B cell (primary cell): ENCODE measurements around the gene CACNA2D2. TPM values are rescaled to one million over a fixed set of nuclear protein-coding genes. Genes with fewer than 3 reads are reported as not detected.

ENCODE experiments used
- ATAC-seq: fragments of 200-7000 bp; cut with Tn5 transposase; one replicate; pipeline ENCODE4 v1.10.0; 2021; ENCODE audit warnings: low read depth, mild to moderate bottlenecking, moderate number of reproducible peaks, moderate library complexity
- CTCF ChIA-PET: fragments of 350-600 bp; sonication (Branson Sonifier 250); formaldehyde crosslinking; loops from one replicate; lab custom pipeline; 2021; ENCODE audit warnings: antibody characterized with exemption, inconsistent platforms; lab: Charles Lee
- POLR2A ChIA-PET: fragments of 350-600 bp; sonication (Branson Sonifier 250); formaldehyde crosslinking; loops from one replicate; lab custom pipeline; 2021; ENCODE audit warnings: antibody characterized with exemption; lab: Charles Lee
- DNase-seq: peaks from one replicate; pipeline ENCODE4 v3.0.0; 2013
- H2AFZ ChIP-seq: 2 replicates; pipeline ENCODE4 v1.6.1; 2012; ENCODE audit warnings: mild to moderate bottlenecking, low read depth, low read length; ENCODE audit not compliant: insufficient read depth, poor library complexity, severe bottlenecking
- H3K27ac ChIP-seq, 2 donors: 1 replicate in 1 of 2; 2 replicates in 1 of 2; pipeline ENCODE4 v1.5.1; 2012 to 2013; ENCODE audit warnings: low read length in 2 of 2, mild to moderate bottlenecking in 2 of 2, moderate library complexity in 1 of 2
- H3K27me3 ChIP-seq, 4 experiments: fragments of 200-600 bp in 1 of 4; sonication (generic) in 1 of 4; replicated peaks in 1 of 4; 1 replicate in 2 of 4; 2 replicates in 2 of 4; pipeline versions ENCODE4 v1.6.1 to v1.7.0; 2013 to 2016; ENCODE audit warnings: low read length in 3 of 4, mild to moderate bottlenecking in 2 of 4, mixed read lengths in 1 of 4, moderate library complexity in 1 of 4; ENCODE audit not compliant: insufficient read depth in 4 of 4, control insufficient read depth in 3 of 4; ENCODE audit errors: control extremely low read depth in 1 of 4
- H3K36me3 ChIP-seq, 2 experiments: replicated peaks in 1 of 2; 1 replicate in 1 of 2; 2 replicates in 1 of 2; pipeline versions ENCODE4 v1.6.1 to v1.7.1; 2013; ENCODE audit warnings: low read length in 1 of 2; ENCODE audit not compliant: insufficient read depth in 2 of 2, control insufficient read depth in 1 of 2; ENCODE audit errors: control extremely low read depth in 1 of 2, extremely low read depth in 1 of 2
- H3K4me1 ChIP-seq, 2 donors: fragments of 200-600 bp in 1 of 2; sonication (generic) in 1 of 2; 1 replicate in 1 of 2; 2 replicates in 1 of 2; pipeline versions ENCODE4 v1.5.1 to v1.6.1; 2013 to 2017; ENCODE audit warnings: low read length in 2 of 2; ENCODE audit not compliant: control insufficient read depth in 2 of 2, insufficient read depth in 2 of 2
- H3K4me2 ChIP-seq: replicated peaks from 2 replicates; pipeline ENCODE3; 2012; ENCODE audit warnings: mild to moderate bottlenecking, low read depth, low read length; ENCODE audit not compliant: poor library complexity, severe bottlenecking
- H3K4me3 ChIP-seq, 5 experiments: fragments of 200-600 bp in 1 of 5; sonication (generic) in 1 of 5; 1 replicate in 3 of 5; 2 replicates in 2 of 5; pipeline versions ENCODE4 v1.5.1 to v1.7.0; 2011 to 2016; ENCODE audit warnings: low read length in 4 of 5, mild to moderate bottlenecking in 4 of 5, low read depth in 2 of 5, control low read depth in 1 of 5, moderate library complexity in 1 of 5; ENCODE audit not compliant: insufficient read depth in 1 of 5; ENCODE audit errors: control extremely low read depth in 1 of 5, extremely low read depth in 1 of 5
- H3K79me2 ChIP-seq: fragments of 200-600 bp; sonication (generic); one replicate; pipeline ENCODE4 v1.6.0; 2016; ENCODE audit warnings: low read length; ENCODE audit not compliant: control insufficient read depth, insufficient read depth
- H3K9ac ChIP-seq: fragments of 200-600 bp; sonication (generic); 2 replicates; pipeline ENCODE4 v1.6.1; 2017; ENCODE audit warnings: mild to moderate bottlenecking, low read length, moderate library complexity
- H3K9me3 ChIP-seq, 3 donors: one replicate each; pipeline versions ENCODE4 v1.6.1 to v1.7.1; 2013; ENCODE audit warnings: low read length in 2 of 3; ENCODE audit not compliant: control insufficient read depth in 2 of 3, insufficient read depth in 1 of 3; ENCODE audit errors: control extremely low read depth in 1 of 3
- H4K20me1 ChIP-seq: 2 replicates; pipeline ENCODE4 v1.6.0; 2012; ENCODE audit warnings: mild to moderate bottlenecking, low read length; ENCODE audit not compliant: insufficient read depth, control insufficient read depth, poor library complexity, severe bottlenecking
- H3K27ac Mint-ChIP-seq: one replicate; pipeline ENCODE4 v1.8.0; 2021; ENCODE audit warnings: mixed read lengths
- H3K27me3 Mint-ChIP-seq: one replicate; pipeline ENCODE4 v1.8.0; 2021; ENCODE audit warnings: mixed read lengths
- H3K4me1 Mint-ChIP-seq: one replicate; pipeline ENCODE4 v1.8.0; 2021; ENCODE audit warnings: mixed read lengths
- H3K4me3 Mint-ChIP-seq: one replicate; pipeline ENCODE4 v1.8.0; 2021; ENCODE audit warnings: mixed read lengths
- H3K9me3 Mint-ChIP-seq: one replicate; pipeline ENCODE4 v1.8.0; 2022; ENCODE audit warnings: mixed read lengths; ENCODE audit not compliant: insufficient read depth
- EZH2 ChIP-seq: IDR thresholded peaks from 2 replicates; pipeline ENCODE4 v1.6.1; 2012; ENCODE audit warnings: borderline replicate concordance, low read depth, mild to moderate bottlenecking, moderate library complexity, low read length; ENCODE audit not compliant: insufficient read depth, poor library complexity, severe bottlenecking
- WGBS: methylation state at CpG from one replicate; pipeline ENCODE4 v1.1.5; 2013; ENCODE audit warnings: missing lambda C conversion rate; ENCODE audit not compliant: insufficient coverage; 5-methylcytosine and 5-hydroxymethylcytosine counted together
- intact Hi-C: fragments of 100-400 bp; cut with micrococcal nuclease; formaldehyde crosslinking; loops from one replicate; pipeline ENCODE4 v1.10.0; 2022
- polyA plus RNA-seq: library from polyadenylated mRNA; depleted of rRNA; stranded (reverse); fragments of >200 nt; gene quantifications from 2 replicates; pipeline ENCODE4 v1.2.3, GENCODE V29; 2012
- total RNA-seq, 2 donors: library from RNA; stranded (reverse); fragments of 120-200 nt in 1 of 2; gene quantifications; 1 replicate in 1 of 2; 2 replicates in 1 of 2; pipeline versions ENCODE4 v1.2.3 to v1.2.4, GENCODE V29; 2013 to 2022
- TF ChIP-seq, protein P1 (sequence below): fragments of 200-600 bp; IDR thresholded peaks from one replicate; pipeline ENCODE4 v1.8.0; 2022; ENCODE audit warnings: antibody characterized with exemption, mild to moderate bottlenecking

CACNA2D2 gene
- total and polyA plus RNA-seq, 2 donors (not counting 1 experiment from before 2014, with no cell fraction given), result 0.69 to 1.2 TPM

DNA sequence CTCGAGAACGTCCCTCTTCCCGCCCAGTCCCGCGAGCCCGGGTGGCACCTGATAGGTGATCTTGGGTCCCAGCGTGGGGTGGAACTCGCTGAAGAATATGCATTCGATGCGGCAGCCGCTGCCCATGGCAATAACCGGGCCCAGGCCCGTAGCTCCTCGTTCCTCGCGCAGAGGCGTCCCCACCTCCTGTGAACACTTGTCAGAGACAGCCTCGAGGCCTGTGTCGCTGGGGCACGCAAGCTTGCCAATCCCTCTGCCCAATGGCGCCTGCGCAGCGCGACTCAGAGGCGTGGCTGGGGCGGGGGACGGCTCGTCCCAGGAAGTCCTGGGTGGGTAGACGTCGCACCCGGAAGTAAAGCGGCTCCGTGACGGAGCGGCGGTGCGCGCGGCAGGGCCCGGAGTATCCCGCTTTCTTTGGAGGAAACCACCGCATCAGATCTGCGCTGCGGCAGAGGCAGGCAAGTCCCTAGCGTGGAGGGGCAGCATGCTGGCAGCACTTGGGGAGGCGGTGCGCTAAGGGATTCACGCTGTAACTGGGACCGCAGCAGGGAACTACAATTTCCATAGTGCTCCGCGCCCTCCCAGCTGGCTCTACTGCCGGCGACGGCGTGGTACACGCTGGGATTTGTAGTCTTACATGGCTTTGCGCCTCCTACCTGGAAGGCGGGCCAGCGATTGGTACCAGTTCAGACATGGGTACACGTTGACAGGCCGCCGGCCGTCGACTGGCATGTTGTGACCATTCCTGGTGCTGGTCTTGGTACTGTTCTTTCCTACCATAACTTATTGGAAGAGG is 152.7 kb downstream of the CACNA2D2 start, which contains the start of the genes CYB561D2 and NPRL2:
CYB561D2 (plus strand) TSS at position 336 of the 796 bp plus-strand sequence. CDS start 572 bp downstream, outside the sequence.
NPRL2 (minus strand) TSS at position 249 of the 796 bp plus-strand sequence; CDS start at position 126, 123 bp downstream.
- H3K4me1 Mint-ChIP-seq, result peaks cover 52% of the 10 kb centered on the region
- Histone ChIP-seq H3K4me3 (peak within 1 kb of the TSS; percentile 71 to 98 (median 91)), H3K9me3 (no peaks in the 10 kb centered on the region), H3K36me3 (peaks cover 1 to 53% of the 10 kb centered on the region in 2 experiments), H4K20me1 (peaks cover 62% of the 10 kb centered on the region), H2AFZ (peak within 1 kb of the TSS; percentile 94), H3K27me3 (no peaks in the 10 kb centered on the region), H3K4me2 (peak within 1 kb of the TSS; percentile 99), H3K27ac (peak within 1 kb of the TSS; percentile 85 to 93), H3K4me1 (peaks cover 25 to 41% of the 10 kb centered on the region in 2 donors), H3K79me2 (peaks cover 67% of the 10 kb centered on the region), H3K9ac (peak within 1 kb of the TSS; percentile 99)
- TF ChIP-seq EZH2, result no peak
- TF ChIP-seq, protein P1, sequence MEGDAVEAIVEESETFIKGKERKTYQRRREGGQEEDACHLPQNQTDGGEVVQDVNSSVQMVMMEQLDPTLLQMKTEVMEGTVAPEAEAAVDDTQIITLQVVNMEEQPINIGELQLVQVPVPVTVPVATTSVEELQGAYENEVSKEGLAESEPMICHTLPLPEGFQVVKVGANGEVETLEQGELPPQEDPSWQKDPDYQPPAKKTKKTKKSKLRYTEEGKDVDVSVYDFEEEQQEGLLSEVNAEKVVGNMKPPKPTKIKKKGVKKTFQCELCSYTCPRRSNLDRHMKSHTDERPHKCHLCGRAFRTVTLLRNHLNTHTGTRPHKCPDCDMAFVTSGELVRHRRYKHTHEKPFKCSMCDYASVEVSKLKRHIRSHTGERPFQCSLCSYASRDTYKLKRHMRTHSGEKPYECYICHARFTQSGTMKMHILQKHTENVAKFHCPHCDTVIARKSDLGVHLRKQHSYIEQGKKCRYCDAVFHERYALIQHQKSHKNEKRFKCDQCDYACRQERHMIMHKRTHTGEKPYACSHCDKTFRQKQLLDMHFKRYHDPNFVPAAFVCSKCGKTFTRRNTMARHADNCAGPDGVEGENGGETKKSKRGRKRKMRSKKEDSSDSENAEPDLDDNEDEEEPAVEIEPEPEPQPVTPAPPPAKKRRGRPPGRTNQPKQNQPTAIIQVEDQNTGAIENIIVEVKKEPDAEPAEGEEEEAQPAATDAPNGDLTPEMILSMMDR, result no peak
- under 1% methylated on average over 64 of the region's 64 CpGs for WGBS
- DNase-seq (peak; percentile 98), ATAC-seq (peak; percentile 87)
- ChIA-PET CTCF (interaction anchor here (0.7 to 5.3 kb wide), 14 partner anchors 10 to 302 kb away, joined by 3 to 104 read pairs (median 3); partner anchors contain the start of genes HEMK1, HYAL3, NAA80 and RASSF1), POLR2A (interaction anchor here (0.6 to 7.4 kb wide), 9 partner anchors 9 to 997 kb away, joined by 4 to 96 read pairs (median 9); partner anchors contain the start of genes C3orf18, HEMK1, HYAL3 and NAA80)
- intact Hi-C loops, result loop anchor here (1.0 to 2.0 kb wide), 5 partner anchors 9 to 58 kb away; partner anchors contain the start of genes IFRD2, TMEM115 and TUSC2
- peak within 1 kb of the TSS; percentile 99 for H3K4me3 Mint-ChIP-seq
- peak within 1 kb of the TSS; percentile 100 for H3K27ac Mint-ChIP-seq
- no peaks in the 10 kb centered on the region for H3K9me3 Mint-ChIP-seq
- H3K27me3 Mint-ChIP-seq, result no peaks in the 10 kb centered on the region
